OCI-LY3 (cell line): ENCODE data around the gene FAM83E.

Experiments
- EZH2phosphoT487 ChIP-seq: fragments of 200-600 bp; shearing (Covaris generic); IDR thresholded peaks from 2 replicates; pipeline ENCODE4 v1.6.1; 2018; ENCODE audit warnings: antibody characterized with exemption, mixed run types, low read depth
- TF ChIP-seq, protein P1 (sequence below): fragments of 200-600, 300-600 bp; sonication (generic); IDR thresholded peaks from 2 replicates; pipeline ENCODE4 v1.5.1; 2014; ENCODE audit warnings: antibody characterized with exemption, low read length, low read depth

DNA sequence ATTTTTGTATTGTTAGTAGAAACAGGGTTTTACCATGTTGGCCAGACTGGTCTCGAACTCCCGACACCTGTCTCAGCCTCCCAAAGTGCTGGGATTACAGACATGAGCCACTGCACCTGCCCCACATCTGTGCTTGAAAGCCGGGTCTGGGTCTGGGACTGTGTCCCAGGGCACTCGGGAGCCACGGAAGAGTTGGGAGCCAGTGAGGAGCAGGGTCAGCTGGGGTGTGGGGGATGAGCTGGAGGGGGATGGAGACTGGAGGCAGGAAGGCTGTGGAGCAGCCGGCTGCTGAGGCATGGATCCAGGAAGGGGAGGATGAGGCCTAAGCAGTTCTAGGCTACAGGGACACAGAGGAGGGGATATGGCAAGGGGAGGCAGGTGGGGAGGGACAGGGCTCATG, 19.0 kb downstream of the FAM83E start:
- TF ChIP-seq, protein P1, sequence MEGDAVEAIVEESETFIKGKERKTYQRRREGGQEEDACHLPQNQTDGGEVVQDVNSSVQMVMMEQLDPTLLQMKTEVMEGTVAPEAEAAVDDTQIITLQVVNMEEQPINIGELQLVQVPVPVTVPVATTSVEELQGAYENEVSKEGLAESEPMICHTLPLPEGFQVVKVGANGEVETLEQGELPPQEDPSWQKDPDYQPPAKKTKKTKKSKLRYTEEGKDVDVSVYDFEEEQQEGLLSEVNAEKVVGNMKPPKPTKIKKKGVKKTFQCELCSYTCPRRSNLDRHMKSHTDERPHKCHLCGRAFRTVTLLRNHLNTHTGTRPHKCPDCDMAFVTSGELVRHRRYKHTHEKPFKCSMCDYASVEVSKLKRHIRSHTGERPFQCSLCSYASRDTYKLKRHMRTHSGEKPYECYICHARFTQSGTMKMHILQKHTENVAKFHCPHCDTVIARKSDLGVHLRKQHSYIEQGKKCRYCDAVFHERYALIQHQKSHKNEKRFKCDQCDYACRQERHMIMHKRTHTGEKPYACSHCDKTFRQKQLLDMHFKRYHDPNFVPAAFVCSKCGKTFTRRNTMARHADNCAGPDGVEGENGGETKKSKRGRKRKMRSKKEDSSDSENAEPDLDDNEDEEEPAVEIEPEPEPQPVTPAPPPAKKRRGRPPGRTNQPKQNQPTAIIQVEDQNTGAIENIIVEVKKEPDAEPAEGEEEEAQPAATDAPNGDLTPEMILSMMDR = no peak
- TF ChIP-seq EZH2phosphoT487 = no peak
